ENCODE measurements around the gene SYNE2. TPM values are rescaled to one million over a fixed set of nuclear protein-coding genes. Genes with fewer than 3 reads are reported as not detected.

SYNE2 gene
- total RNA-seq, 1 donor from 2014 or later = 5.7 TPM

DNA sequence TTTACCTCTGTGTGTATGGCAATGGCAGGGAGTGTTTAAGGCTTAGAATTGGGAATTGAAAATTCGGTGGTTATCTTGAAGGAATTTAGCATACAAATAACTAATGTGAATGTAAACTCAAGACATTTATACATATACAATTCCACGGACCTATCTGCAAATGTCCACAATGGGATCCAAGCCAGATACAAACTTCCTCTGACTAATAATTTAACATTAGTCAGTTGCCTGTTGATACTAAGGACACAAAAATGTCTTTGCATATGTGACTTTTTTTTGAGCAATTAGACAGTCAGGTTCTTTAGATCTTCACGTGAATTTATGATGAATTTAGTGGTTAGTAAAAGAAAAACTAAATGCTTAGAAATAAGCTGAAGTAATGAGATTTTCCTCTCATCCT is 400.9 kb downstream of the SYNE2 start:
- Mint-ChIP-seq H3K4me3 (ENCODE audit: unreplicated experiment) (no peak overlapping the region), H3K27me3 (ENCODE audit: low read depth, unreplicated experiment) (peaks cover 3% of the 10 kb centered on the region), H3K9me3 (ENCODE audit: unreplicated experiment) (peaks cover 3% of the 10 kb centered on the region), H3K36me3 (ENCODE audit: low read depth, unreplicated experiment) (no peaks in the 10 kb centered on the region), H3K4me1 (ENCODE audit: low read depth, unreplicated experiment) (no peaks in the 10 kb centered on the region), H3K27ac (ENCODE audit: unreplicated experiment) (no peak overlapping the region)
- Histone ChIP-seq H4K20me1 (ENCODE audit: insufficient read depth, low read length) (no peaks in the 10 kb centered on the region), H3K36me3 (ENCODE audit: insufficient read depth, low read length) (no peaks in the 10 kb centered on the region), H3K79me2 (ENCODE audit: insufficient read depth, low read length) (no peaks in the 10 kb centered on the region), H3K4me1 (ENCODE audit: insufficient read depth, low read length) (peaks cover 8% of the 10 kb centered on the region), H3K4me2 (ENCODE audit: low read length) (peak overlapping the region; percentile 60), H2AFZ (ENCODE audit: low read depth, low read length) (no peak overlapping the region), H3K27me3 (ENCODE audit: insufficient read depth, low read length) (no peaks in the 10 kb centered on the region), H3K9ac (ENCODE audit: low read length) (no peak overlapping the region), H3K4me3 (ENCODE audit: insufficient read depth, low read depth, low read length) (no peak overlapping the region), H3K9me3 (ENCODE audit: insufficient read depth, low read depth, low read length) (no peaks in the 10 kb centered on the region), H3K27ac (ENCODE audit: low read depth, low read length) (no peak overlapping the region)
- TF ChIP-seq EZH2 (IDR thresholded peaks at IDR 0.05; ENCODE audit: insufficient read depth, low read length) = no peak
- TF ChIP-seq, protein P1, sequence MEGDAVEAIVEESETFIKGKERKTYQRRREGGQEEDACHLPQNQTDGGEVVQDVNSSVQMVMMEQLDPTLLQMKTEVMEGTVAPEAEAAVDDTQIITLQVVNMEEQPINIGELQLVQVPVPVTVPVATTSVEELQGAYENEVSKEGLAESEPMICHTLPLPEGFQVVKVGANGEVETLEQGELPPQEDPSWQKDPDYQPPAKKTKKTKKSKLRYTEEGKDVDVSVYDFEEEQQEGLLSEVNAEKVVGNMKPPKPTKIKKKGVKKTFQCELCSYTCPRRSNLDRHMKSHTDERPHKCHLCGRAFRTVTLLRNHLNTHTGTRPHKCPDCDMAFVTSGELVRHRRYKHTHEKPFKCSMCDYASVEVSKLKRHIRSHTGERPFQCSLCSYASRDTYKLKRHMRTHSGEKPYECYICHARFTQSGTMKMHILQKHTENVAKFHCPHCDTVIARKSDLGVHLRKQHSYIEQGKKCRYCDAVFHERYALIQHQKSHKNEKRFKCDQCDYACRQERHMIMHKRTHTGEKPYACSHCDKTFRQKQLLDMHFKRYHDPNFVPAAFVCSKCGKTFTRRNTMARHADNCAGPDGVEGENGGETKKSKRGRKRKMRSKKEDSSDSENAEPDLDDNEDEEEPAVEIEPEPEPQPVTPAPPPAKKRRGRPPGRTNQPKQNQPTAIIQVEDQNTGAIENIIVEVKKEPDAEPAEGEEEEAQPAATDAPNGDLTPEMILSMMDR (IDR thresholded peaks at IDR 0.05; ENCODE audit: insufficient read depth, low read depth, low read length) = no peak
- peak; percentile 63 for FAIRE-seq
- DNase-seq (ENCODE audit: low read depth) = peak; percentile 57

DNA sequence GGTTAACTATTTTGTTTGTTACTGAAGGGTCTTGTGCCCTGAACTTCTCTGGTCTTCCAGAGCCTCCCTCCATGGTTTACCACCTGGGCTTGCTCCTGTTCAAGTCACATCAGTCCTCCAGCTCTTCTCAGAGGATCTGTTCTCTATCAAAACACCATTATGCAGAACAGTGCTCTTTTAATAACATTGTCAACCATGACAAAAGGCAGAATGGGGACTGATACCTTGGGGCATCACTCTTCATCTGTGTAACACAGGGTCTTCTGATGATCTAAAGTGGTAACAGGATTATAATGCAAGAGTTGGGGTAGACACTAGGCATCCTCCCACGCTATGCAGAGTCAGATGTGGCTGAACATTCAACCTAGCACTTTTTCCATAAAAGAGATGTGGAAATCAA is 403.0 kb downstream of the SYNE2 start:
- no peaks in the 10 kb centered on the region for H3K27me3 ChIP-seq (ENCODE audit: insufficient read depth, low read length)
- H3K9me3 ChIP-seq (ENCODE audit: insufficient read depth, low read depth, low read length) = no peaks in the 10 kb centered on the region
- Mint-ChIP-seq H3K4me3 (ENCODE audit: unreplicated experiment) (no peak overlapping the region), H3K27ac (ENCODE audit: unreplicated experiment) (no peak overlapping the region), H3K36me3 (ENCODE audit: low read depth, unreplicated experiment) (no peaks in the 10 kb centered on the region), H3K4me1 (ENCODE audit: low read depth, unreplicated experiment) (no peaks in the 10 kb centered on the region), H3K9me3 (ENCODE audit: unreplicated experiment) (peaks cover 3% of the 10 kb centered on the region), H3K27me3 (ENCODE audit: low read depth, unreplicated experiment) (peaks cover 4% of the 10 kb centered on the region)
- H3K4me3 ChIP-seq (ENCODE audit: insufficient read depth, low read depth, low read length) = no peak overlapping the region
- peaks cover 8% of the 10 kb centered on the region for H3K4me1 ChIP-seq (ENCODE audit: insufficient read depth, low read length)
- no peak for DNase-seq (ENCODE audit: low read depth)
- FAIRE-seq = no peak
- no peak overlapping the region for H2AFZ ChIP-seq (ENCODE audit: low read depth, low read length)
- H4K20me1 ChIP-seq (ENCODE audit: insufficient read depth, low read length) = no peaks in the 10 kb centered on the region
- H3K9ac ChIP-seq (ENCODE audit: low read length) = no peak overlapping the region
- H3K36me3 ChIP-seq (ENCODE audit: insufficient read depth, low read length) = no peaks in the 10 kb centered on the region
- no peak overlapping the region for H3K27ac ChIP-seq (ENCODE audit: low read depth, low read length)
- no peak overlapping the region for H3K4me2 ChIP-seq (ENCODE audit: low read length)
- TF ChIP-seq EZH2 (IDR thresholded peaks at IDR 0.05; ENCODE audit: insufficient read depth, low read length) = no peak
- TF ChIP-seq, protein P1 (IDR thresholded peaks at IDR 0.05; ENCODE audit: insufficient read depth, low read depth, low read length) = no peak
- H3K79me2 ChIP-seq (ENCODE audit: insufficient read depth, low read length) = no peaks in the 10 kb centered on the region

DNA sequence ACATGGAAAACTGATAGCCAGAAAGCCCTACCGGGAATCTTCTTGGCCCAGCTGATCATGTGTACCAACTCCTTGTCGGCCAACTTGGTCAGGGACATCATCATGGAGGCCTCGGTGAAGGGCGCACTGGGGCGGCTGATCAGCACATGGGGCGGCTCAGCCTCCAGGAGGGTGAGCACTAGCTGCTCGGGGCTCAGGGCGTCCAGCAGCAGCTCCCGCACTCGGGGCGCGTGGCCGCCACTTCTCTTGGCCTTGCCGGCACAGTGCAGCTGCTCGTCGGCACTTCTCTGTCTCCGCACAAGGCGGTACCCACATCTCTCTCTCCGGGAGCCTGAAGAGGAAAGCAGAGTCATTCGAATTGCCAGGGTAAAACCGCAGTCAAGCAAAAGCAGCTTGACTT is 407.6 kb downstream of the SYNE2 start:
- Mint-ChIP-seq H3K27me3 (ENCODE audit: low read depth, unreplicated experiment) (peaks cover 3% of the 10 kb centered on the region), H3K4me3 (ENCODE audit: unreplicated experiment) (no peak overlapping the region), H3K4me1 (ENCODE audit: low read depth, unreplicated experiment) (no peaks in the 10 kb centered on the region), H3K9me3 (ENCODE audit: unreplicated experiment) (peaks cover 3% of the 10 kb centered on the region), H3K27ac (ENCODE audit: unreplicated experiment) (no peak overlapping the region), H3K36me3 (ENCODE audit: low read depth, unreplicated experiment) (no peaks in the 10 kb centered on the region)
- H3K27ac ChIP-seq (ENCODE audit: low read depth, low read length) = no peak overlapping the region
- no peaks in the 10 kb centered on the region for H3K79me2 ChIP-seq (ENCODE audit: insufficient read depth, low read length)
- H3K9me3 ChIP-seq (ENCODE audit: insufficient read depth, low read depth, low read length) = no peaks in the 10 kb centered on the region
- H2AFZ ChIP-seq (ENCODE audit: low read depth, low read length) = no peak overlapping the region
- H3K4me1 ChIP-seq (ENCODE audit: insufficient read depth, low read length) = no peaks in the 10 kb centered on the region
- no peaks in the 10 kb centered on the region for H4K20me1 ChIP-seq (ENCODE audit: insufficient read depth, low read length)
- TF ChIP-seq, protein P1 (IDR thresholded peaks at IDR 0.05; ENCODE audit: insufficient read depth, low read depth, low read length) = no peak
- TF ChIP-seq EZH2 (IDR thresholded peaks at IDR 0.05; ENCODE audit: insufficient read depth, low read length) = no peak
- DNase-seq (ENCODE audit: low read depth) = no peak
- FAIRE-seq = no peak
- no peak overlapping the region for H3K4me3 ChIP-seq (ENCODE audit: insufficient read depth, low read depth, low read length)
- H3K4me2 ChIP-seq (ENCODE audit: low read length) = no peak overlapping the region
- H3K27me3 ChIP-seq (ENCODE audit: insufficient read depth, low read length) = no peaks in the 10 kb centered on the region
- no peaks in the 10 kb centered on the region for H3K36me3 ChIP-seq (ENCODE audit: insufficient read depth, low read length)
- no peak overlapping the region for H3K9ac ChIP-seq (ENCODE audit: low read length)

Data from astrocyte (in vitro differentiated cells and primary cell).